Raji (cell line): ENCODE results near the gene PASK.

Source experiments
- POLR2A ChIP-seq: IDR thresholded peaks from 2 replicates; pipeline ENCODE4 v1.6.1; 2011; ENCODE audit warnings: low read depth, low read length, control low read depth; ENCODE audit not compliant: insufficient read depth

PASK gene

DNA sequence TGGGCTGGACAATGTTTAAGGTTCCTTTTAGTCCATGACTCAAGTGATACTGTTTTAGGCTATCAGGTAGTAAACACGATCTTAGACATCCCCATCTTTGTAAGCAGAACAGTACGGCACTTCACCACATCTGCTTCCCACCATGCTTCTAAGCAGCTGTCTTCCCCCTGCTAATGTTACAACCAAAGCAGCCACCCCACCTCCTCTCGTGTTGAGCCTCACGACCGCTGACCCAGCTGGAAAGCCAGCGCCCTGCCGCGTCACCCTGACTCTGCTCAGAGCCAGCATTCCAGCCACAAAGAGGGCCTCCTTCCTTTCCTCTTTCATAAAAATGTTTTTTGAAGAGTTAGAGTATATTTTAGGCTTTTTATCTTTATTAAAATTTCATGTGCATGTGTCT, 56.6 kb downstream of the PASK start:
- TF ChIP-seq POLR2A: no peak

DNA sequence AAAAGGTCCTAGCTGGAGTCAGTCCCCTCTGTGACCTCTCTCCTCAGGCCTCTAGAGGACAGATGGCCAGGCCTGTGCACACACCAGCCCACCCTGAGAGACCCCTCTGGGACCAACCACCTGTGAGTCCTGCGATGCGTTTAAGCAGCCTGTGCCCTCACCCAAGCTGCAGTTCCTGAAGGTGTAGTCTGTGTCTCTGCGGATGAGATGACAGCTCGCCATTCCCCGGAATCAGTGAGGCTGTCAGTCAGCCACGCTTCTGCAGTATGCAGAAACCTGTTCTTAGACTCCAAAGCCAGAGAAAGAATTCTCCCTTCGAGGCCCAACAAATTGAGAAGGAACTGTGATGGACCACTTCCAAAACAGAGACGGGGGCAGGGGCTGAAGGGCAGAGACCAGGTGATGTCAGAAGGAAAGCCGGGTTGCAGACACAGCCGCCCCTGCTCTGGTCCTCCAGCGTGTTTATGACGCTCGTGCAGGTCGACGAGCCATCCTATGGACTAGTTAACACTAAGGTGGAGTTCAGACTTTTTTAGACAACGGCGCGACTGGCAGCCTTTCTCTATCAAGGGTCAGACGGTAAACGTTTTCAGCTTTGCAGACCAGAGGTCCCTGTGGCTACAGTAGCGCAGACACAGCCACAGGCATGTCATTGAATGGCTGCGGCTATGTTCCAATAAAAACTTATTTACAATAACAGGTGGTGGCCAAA, 57.4 kb downstream of the PASK start:
- no peak for TF ChIP-seq POLR2A

DNA sequence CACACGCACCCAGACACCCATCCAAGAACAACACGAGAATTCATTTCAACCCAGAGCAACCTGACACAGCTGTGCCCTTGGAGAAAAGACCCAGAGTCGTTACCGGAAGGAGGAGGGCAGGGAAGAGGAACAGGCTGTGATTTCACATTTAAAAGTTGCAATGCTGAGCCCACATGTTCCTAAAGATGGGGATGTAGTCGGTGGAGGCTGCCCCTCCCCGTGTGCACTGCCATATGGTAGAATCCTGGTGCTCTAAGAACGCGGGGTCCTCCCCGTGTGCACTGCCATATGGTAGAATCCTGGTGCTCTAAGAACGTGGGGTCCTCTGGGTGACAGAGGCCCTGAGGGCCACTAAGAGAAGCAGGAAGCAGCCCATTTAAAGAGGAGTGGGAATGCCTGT, 58.1 kb downstream of the PASK start:
- TF ChIP-seq POLR2A: no peak

DNA sequence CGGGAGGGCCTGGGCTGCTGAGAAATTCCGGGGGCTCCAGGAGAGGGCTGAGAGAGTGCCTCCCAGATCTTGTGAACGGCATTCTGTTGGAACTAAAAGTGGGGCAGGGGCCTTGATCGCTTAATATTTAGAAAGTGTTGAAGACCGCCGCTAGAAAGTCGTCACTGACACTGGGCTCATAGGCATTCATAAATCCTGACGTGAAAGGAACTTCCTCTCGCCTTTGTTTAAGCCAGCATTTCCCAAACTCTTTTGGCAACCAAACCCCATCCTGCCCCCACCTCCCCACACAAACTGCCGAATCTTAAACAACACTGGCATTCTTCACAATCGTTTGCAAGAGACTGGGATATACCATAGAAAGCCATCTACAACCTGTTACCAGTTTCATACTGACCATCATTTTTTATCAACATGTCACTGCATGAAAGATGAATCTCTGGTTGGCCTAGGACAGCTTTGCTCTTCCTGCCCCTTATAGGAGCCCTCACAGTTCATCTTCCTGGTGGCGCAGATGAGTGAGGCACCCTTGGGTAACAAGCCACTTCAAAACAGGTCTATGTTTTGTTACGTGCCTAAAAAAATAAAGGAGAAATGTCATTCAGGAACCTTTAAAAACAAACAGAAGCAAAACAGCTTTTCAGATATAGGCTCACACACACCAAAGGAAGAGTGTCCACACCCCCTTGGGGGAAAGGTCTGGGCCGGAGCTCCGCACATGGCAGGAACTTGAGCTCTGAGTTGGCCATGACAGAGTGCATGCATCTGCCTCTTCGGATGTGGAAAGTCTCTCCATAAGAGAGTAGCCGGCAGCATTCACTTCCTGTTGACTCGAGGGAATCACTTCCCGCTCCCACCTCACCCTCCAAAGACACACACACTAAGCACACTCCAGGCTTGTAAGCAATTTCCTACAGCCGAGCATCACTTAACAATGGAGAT, 60.2 kb downstream of the PASK start:
- TF ChIP-seq POLR2A: no peak

DNA sequence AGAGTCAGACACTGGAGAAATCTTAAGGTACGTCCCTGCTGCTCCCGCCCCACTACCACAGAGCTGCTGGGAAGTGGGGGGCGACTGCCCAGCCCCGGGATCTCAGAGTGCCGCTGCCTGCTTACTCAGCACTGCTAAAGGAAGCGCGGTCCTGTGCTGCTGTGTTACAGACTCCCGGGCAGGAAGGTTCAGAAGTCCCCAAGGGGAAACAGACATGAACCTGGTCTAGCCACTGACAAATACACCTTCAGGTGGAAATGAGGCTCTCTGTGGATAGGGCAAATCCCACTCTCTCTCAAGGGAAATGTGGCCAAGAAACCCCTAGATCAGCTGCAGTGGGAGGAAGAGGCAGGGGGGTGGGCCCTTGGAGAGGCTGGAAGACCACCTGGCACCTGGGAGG, 60.9 kb downstream of the PASK start:
- TF ChIP-seq POLR2A: no peak

DNA sequence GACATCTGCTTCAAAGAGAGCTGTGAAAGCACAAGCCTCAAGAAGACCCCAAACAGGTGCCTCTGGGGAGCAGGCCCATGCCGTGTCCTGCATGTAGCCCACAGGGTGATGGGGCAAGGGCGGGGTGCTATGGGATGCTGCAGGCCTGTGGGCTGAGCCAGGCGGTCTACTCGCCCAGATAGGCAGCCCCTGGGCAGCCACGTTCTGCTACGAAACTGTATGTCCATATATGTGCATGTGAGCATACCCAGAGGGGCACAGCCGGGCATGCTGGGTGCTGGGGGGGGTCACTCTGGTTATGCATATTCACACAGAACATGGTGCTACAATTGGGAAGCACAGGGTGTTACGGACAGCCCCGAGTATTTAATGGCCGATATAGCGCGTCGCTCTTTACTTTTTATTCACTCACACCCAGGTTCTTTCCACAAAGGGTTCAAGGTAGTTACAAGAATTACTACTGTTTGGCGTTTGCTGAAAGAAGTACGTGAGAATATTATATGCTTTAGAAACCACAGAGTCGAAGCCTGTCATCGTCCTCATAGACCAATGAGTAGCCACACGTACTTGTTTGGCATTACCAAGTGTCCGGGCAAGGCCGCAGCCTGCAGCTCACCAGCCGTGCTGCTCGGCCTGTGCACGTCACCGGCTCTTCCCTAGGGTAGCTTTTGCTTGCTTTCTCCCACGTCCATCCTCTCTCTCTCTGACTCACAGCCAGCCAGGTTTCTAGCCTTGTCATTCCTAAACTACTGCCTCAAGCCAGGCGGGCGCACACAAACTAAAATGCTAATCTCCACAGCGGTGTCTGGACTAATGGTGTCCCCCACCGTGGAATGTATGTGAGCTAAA, 61.6 kb downstream of the PASK start:
- TF ChIP-seq POLR2A: no peak

DNA sequence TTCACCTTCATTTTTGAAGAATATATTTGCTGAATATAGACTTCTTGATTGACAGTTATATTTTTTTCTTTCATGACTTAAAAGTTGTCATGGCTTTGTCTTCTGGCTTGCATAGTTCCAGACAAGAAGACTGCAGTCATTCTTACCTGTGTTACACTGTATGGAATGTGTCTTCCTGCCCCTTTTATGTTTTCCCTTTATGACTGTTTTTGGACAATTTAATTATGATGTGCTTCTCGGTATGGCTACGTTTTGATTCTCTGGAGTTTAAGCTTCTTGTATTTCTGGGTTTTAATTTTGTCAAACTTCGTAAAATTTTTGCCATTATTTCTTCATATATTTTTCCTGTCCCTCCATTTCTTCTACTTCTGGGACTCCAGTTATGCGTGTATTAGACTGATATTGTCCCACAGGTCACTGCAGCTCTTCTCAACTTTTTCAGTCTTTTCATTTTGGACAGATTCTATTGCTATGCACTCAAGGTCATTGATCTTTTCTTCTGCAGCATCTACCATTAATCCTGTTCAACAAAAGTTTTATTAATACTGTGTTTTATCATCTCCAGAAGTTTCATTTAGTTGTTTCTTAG, 64.3 kb downstream of the PASK start:
- TF ChIP-seq POLR2A: no peak

DNA sequence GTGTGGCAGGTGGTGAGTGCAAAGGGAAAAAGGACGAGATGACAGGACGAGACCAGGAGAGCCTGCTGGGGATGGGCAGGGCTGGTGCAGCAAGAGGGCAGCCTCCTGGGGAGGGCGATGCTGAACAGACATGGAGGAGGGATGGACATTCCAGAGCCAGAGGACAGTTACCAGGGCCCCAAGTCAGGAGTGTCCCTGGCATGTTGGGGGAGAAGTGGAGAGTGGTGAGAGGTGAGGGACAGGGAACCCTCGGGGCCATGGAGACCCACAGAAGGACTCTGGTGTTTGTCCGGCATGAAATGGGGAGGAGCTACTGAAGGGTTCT, 66.2 kb downstream of the PASK start:
- TF ChIP-seq POLR2A: no peak

DNA sequence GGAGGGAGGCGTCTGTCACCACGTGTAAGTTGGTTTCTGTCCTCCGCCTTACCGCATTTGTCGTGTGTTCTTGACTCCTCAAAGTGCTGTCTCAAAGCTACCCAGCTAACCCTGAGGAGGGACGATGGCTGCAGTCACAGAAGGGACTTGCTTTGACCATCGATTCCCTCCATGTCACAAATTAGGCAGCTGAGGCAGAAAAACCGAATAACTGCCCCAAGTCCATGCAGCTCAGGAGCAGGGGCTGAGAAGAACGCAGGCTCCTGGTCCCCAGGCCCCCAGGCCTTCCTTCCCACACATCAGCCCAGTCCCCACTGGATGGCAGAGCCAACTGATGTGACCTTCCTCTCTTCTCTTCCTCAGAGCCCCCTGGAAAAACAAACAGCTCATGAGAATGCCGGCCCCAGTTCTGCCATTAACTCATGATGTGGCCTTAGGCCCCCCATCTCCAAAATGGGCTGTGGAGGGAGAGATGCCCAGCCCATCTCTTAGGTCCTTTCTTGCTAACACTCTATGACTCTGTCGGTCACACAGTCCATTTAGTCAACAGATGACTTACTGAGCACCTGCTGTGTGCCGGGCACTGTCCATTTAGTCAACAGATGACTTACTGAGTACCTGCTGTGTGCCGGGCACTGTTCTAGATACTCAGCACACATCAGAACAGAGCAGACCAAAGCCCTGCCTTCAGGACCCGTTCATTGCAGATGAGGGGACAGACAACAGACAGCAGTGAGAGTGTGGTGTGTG, 66.8 kb downstream of the PASK start:
- TF ChIP-seq POLR2A: no peak

DNA sequence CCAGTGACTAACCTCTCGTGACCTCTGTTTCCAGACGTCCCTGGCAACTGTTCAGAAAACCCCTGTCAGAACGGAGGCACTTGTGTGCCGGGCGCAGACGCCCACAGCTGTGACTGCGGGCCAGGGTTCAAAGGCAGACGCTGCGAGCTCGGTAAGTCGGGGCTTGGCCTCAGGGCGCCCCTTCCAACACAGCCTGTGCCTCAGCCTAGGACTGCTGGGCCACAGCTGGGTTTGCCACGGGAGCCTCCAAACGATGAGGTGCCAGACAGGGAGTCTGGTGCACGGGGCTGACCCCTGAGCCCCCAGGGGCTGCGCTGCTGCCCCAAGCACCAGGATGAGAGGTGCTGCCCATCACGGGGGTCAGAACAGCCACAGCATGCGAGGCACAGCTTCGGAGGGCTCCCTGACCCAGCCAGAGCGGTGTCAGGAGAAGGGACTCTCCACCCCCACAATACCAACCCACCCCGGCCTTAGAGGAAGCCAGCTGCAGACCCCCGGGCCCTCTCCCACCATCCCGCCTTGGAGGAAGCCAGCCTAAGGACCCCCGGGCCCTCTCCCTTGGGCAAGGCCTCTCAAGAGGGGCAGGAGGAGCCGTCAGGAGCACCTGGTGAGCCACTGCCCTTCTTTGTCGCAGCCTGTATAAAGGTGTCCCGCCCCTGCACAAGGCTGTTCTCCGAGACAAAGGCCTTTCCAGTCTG, 67.5 kb downstream of the PASK start:
- no peak for TF ChIP-seq POLR2A

DNA sequence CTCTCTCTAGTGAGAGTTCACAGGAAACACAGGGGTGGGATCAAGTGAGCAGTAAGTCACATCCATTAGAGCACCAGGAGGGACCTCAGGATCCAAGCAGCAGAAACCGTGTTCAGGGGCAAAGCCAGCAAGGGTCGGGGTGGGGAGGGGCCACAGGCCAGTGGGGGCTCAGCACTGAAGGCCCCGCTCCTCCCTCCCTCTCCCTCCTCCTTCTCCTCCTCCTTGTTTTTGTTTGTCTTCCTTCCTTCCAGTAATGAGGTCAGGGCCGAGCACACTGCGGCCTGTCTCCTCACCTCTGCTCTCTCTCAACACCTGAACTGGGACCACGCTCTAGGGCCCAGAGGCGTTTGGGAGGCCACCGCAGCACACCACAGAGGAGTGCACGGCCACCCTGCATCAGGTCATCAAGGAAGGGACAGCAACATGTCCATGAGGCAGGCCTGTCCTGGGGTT, 68.1 kb downstream of the PASK start:
- no peak for TF ChIP-seq POLR2A

DNA sequence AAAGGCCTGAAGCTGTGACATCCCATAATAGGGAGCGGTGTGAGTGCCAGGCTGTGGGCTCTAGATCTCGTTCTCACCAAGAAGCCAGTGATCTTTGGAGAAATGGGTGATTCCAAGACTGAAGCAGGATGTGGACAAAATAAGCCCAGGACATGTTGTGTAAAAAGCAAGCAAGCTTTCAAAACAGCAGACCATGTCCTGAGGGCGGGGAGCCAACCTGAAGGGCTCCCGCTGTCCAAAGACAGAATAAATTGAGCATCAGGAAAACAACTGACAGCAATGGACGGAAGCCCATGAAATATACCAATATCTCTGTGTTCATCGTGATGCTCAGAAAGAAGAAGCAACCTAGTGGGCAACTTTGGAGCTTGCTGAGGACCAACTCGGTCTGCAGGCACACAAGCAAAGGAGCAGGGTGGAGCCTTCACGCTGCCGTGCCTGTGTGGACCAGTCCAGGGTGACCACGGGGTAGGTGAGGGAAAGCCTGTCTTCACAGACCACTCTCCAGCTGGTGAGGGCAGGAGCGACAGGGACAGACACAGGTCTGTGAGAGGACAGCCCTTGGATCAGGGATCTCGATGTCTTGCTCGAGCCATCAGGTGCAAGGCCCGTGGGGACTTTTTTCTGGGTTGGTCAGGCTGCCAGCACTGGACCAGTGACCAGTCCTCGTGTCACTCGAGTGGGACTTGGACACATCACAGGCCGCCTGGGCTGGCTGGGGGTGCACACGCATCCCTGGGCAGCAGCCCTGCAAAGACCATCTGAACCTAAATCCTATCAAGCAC, 68.7 kb downstream of the PASK start:
- TF ChIP-seq POLR2A: no peak
